ENCODE data around the gene TRAP1.

TRAP1 gene

DNA sequence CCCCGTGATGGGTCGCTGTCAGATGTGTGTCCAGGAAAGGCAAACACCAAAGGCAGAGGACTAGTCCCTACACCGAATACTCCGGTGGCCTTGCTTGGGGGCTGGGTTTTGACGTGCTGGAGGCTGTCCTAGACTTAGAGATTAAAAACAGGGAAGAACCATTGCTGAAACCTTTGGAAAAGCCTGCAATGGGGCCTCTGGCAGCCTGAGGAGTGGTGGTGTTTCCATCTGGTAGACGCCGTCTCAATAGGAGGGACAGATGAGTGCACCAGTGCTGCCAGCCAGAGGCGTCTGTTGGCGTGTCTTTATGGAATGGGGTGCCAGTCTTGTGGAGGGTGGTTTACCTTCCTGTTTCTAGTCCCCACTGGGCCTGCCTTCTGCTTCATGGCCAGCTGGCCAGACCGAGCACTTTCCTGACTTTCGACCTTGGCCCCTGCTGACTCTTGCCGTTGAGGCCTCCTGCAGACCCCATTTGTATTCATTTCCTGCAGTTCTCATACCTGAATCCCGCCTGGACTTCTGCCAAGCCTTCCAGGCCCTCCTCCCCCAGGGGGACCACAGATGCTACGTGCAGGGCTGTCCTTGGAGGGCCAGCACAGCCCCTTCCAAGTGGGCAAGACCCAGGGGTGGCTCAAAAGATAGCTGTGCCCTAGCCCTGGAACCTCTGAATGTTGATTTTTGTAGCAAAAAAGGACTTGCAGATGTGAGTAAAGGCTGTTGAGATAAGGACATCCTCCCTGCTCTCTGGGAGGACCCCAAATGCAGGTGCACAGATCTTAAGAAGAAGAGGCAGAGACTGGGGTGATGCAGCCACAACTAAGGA, 64.7 kb downstream of the TRAP1 start:
- FAIRE-seq (no peak), DNase-seq (ENCODE audit: insufficient read length, low spot score) (no peak)

DNA sequence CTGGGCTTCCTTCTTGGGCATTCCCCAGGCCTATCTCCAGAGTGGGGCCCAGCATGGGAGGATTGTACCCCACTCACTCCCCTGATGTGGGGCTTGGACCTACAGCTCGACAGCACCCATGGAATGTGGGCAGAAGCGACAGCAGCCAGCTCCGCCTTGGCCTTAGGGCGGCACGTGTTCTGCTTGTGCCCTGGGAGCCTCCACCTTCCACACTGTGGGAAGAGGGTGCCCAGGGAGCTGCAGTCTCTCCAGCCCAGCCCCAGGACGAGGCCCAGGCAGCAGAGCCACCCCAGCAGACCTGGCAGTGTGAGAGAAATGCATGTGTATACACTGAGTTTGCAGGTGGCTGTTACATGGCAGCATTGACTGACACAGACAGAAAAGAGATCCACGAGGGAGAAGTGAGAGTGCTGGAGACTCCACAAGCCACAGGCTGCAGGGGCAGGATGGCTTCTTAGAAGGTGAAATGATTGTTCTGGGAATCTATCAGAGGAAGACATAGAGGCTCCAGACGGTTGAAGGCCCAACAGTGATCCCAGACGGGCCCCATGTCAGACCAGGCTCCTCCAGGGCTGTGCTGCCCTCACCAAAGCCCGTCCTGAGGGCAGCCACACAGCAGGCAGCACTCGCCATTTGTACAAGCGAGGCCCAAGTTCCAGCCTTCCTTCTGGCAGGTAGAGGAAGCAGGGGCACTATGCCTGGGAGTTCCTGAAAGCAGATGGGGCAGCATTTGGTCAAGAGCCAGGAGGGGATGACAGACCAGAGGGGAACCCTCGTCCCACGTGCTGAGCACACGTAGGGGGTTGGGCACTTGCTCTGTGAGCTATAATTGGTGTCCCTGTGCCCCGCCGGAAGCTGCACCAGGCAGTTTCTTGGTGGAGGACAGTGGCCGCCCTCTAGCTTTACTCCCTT, 65.6 kb downstream of the TRAP1 start:
- DNase-seq (ENCODE audit: insufficient read length, low spot score) = no peak
- FAIRE-seq = no peak

DNA sequence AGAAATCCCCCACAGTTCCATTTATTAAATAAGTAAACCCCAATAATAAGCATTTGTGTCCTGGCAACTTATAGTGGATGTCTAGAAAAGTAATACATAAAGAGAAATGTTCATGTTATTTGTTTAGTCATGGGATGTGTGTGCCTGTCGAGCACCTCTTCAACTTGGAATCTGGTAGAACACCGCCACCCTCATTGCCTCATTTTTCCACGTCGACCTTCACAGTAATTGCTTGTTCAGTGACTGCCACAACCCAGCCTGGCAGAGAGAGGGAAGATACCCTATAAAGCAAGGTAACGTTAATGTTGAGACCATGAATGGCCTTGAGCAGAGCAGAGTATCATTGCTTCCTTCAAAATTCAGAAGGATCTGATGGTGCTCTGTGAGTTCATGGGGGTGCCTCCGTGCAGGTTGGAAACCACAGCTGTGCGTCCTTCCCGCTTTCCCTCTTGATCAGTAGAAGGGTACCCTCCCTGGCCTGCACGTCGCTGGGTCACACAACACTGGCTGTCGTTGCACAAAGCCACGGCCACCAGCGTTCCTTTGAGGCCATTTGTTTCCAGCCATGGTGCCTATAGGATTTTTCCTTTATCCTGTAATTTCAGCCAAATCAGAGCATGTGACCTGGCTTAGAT, 66.6 kb downstream of the TRAP1 start:
- no peak for DNase-seq (ENCODE audit: insufficient read length, low spot score)
- no peak for FAIRE-seq

DNA sequence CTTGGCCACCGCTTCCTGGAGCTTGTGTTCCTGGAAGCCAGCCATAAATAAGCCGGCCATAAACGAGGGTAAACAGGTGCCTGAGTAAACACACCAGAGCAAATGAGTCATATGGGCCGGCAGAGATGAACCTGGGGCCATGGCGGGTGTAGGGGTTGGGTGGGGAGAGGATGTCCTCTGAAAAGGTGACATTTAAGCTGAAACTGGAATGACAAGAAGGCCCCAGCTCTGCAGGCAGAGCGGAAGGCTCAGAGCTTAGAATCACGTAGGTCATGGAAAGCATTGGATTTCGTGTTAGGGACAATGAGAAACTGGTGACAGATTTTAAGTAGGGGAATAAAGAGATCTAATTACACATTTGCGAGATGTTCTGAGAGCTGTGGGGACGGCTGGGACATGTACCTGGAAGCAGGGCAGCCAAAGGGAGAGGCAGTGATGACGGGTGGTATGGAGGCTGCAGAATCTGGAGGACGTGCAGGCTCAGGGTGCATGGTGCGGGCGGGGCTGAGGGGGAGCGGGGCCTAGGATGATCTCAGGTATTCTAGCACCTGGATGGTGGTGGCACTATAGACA, 70.9 kb downstream of the TRAP1 start:
- FAIRE-seq (no peak), DNase-seq (ENCODE audit: insufficient read length, low spot score) (no peak)

DNA sequence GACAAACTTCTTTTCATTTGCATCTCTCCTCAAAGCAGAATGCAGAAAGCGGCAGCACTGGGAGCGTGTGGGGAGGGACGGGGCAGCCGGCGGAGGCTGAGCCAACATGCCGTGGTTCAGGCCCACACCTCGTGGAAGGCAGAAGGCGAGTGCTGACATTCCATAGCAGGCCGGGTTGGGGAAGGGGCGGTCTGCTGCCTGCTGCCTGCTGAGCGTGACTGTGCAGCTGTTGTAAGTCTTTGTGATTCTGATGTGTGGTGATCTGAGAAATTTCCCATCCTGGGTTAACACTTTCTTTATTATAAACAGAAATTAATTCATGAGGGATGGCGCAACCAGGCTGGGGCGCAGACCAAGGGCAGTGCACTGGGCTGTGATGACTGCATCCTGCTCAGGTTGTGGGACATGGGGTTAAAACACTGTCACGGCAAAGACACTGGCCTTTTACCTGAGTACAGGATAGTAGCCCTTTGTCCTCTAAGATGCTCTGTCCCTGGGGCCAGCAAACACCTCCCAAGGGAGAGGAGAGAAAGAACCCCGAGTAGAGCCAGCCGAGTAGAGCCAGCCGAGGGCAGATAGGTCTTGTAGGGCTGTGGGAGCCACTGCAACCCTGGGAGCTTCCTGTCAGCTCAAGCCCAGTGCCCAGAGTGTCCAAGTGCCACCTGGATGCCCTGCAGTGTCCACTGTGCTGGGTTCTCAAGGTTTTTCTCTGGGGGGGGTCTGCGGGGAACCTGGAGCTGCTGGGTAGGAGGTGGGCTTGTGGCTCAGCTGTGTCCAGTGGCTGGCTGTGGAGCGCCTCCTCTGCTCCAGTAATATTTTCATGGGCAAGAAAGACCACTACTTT, 71.6 kb downstream of the TRAP1 start:
- FAIRE-seq (no peak), DNase-seq (ENCODE audit: insufficient read length, low spot score) (no peak)

DNA sequence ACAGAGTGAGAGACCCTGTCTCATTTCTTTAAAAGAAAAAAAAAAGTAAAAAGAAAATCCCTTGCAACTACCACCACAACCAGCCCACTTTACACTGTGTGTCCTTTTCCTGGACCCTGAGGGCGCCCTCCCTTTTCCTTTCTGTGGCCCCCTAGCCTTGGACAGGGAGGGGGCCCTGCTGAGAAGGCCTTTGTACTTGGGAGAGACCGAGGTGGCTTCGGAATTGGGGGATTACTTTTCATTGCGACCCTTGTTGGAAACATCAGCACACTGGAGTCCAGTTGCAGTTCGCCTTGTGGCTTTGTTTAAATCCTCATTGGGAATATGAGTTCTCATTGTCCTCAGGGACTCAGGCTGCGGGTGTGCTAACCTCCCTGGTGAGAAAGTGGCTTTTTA, 72.2 kb downstream of the TRAP1 start:
- DNase-seq (ENCODE audit: insufficient read length, low spot score) = no peak
- FAIRE-seq = no peak

DNA sequence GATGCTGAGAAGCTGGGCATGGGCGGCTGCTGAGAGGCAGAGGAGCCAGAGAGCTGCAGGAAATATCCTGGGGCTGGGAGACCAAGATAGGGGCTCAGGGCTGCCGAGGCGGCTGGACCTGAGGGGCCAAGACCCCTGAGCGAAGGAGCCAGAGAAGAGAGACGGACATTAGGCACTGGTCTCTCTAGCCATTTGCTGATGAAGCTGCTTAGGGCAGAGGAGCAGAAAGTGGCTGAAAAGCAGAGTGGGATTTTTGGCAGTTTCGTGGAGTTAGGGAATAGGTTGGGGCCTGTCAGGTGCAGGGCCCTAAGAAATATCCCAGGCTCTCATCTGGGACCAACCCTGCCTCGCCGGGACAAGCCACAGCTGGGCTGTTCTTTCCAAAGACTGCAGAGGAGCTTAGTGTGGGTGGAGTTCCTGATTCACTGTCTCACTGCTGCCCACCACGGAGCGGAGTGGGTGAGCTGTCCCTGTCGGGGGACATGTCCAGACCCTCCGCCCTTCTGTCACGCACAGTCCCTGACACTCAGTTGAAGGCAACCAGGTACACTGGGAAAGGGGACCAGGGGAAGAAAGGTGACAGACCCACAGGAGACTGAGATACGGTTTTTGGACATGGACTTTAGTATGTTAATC, 74.1 kb downstream of the TRAP1 start:
- DNase-seq (ENCODE audit: insufficient read length, low spot score) (no peak), FAIRE-seq (no peak)

DNA sequence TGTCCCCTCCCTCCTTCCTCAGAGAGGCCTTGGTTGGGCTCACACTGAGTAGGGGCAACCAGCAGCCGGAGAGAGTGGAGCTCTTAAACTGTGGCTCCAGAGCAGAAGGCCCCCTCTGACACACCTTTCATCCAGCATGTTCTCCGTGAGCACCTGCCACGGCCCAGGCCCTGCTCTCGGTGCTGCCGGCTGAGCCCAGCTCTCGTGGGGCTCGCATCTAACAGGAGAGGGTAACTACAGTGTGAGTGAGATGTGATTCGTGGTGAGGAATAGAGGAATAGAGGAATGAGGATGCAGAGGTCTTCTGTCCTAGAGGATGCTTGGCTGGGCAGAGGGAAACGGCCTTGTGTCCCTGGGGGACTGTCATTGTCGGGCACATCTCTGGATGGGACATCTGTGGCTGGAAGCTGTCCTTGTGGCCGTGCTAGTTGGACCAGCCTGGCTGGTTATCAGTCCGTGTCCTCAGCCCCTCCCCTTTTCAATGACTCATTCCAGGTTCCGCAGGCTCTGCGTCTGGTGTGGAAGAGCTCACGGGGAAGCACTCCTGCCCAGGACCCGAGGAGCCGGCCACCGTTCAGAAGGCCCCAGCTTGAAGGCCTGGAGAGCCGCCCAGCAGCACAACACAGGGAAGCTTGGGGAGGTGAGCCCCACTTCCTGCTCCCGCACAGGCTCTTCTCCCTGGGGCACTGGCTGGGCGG, 74.8 kb downstream of the TRAP1 start:
- FAIRE-seq (no peak), DNase-seq (ENCODE audit: insufficient read length, low spot score) (no peak)

DNA sequence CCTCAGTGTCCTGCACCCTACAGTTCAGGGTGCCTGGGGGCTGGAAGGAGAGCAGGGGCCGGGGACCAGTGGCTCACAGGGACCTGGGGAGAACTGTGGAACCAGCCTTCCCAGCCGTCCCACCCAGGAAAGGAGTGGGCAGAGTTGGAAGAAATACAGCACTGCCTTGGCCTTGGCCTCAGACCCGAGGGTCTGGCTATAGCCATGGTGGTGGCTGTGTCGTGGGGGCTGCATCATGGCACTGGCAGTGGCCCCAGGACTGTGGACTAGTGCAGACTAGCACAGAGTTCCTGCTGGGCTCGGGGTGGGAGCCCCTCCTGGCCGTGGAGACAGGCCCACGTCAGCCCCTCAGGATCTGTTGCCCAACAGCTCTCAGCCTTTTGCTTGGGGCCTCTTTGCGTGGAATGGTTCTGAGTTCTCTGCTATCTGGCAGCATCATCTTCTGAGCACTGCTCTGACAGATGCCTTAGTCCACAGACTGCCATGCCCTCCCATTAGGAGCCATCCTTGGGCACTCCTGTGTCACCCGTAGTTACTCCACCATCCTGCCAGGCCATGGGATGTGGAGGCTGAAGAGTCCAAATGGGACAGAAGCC, 75.4 kb downstream of the TRAP1 start:
- no peak for FAIRE-seq
- no peak for DNase-seq (ENCODE audit: insufficient read length, low spot score)

DNA sequence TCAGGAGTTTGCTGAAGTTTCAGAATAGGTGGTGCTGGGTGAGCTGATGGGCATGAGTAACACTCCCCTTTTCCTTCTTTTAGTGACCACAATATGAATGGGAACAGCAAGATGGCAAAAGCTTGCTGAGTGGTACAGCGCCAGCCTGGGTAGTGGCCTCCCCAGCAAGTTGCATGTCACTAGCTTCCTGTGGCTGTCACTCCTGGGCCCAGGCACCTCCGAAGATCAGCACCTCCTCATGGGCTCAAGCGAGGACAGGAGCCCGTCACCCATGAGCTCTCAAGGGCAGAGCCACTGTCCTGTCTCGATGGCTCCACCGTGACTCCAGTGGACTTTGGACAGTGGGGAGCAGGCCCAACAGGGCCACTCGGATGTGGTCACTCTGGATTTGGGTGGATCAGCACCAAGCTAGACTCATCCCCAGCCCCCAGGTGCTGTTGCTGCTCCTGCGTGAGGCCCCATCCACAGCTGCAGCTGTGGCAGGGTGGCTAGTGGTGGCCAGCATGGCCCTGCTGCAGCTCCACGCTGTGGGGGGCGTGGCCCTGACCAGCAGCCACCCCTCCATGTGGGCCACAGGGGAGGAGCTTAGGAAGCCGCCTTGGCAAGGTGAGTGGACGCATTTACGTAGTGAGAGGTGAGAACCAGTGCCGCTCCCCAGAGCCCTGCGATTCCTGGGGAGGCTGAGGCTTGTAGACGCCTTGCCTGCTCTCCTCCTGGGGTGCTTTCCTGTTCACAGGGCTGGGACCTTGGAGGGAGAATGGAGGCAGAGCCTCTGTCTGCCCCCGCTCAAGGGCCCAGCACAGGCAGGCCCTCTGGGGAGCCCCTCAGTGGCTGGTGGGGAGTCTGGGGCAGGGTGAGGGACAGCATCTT, 76.5 kb downstream of the TRAP1 start:
- FAIRE-seq = no peak

DNA sequence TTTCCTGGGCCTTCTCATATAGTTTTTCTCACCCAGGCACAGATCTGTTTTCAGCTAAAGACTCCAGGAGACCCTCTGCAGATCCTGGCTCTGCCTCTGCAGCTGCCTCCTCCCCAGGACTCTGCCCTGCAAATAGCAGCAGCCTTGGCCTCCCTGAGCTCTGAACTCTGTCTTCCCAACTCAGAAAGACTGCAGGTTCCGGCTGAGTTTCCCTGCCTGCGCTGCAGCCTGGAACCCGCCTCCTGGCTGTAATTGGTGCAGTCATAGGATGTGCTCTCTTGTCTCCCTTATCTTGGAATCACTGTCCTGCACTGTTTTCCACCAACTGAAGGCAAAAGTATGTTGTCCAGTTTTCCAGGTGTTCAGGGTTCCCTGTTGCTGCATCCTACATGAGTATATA, 77.1 kb downstream of the TRAP1 start:
- FAIRE-seq (no peak), DNase-seq (ENCODE audit: insufficient read length, low spot score) (no peak)

More for the DNA sequence above, 76.5 kb downstream of the TRAP1 start:
- no peak for DNase-seq (ENCODE audit: insufficient read length, low spot score)

DNA sequence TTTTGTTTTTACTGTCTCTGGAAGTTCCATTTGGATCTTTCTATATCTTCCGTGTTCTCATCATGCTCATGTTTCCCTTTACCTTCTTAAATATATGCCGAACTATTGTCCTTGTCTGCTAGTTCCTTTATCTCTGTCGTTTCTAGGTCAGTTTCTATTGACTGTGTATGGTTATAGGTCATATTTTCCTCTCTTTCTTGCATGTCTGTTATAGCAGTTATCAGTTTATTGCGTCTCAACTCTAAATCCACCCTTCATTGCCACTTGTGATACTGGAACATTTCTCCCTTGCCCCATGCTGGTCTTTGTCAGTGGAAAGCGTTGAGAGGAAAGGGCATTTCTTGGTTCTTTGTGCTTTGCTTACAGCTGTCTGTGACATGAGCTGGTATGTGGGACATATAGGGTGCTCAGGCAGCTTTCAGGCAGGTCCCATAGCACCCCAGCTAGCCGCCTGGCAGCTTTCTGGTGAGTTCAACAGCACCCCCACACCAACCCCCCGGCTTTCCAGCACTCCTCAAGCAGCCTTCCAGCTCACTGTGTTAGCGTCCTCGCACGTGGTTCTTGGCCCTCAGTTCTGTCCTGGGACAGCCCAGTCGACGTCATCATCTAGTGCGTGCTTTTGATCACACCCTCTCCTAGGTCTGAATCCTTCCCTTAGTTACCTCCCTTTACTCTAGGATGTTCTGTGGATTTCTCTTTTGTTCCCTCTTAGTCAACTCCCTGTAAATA, 78.2 kb downstream of the TRAP1 start:
- no peak for DNase-seq (ENCODE audit: insufficient read length, low spot score)
- no peak for FAIRE-seq

DNA sequence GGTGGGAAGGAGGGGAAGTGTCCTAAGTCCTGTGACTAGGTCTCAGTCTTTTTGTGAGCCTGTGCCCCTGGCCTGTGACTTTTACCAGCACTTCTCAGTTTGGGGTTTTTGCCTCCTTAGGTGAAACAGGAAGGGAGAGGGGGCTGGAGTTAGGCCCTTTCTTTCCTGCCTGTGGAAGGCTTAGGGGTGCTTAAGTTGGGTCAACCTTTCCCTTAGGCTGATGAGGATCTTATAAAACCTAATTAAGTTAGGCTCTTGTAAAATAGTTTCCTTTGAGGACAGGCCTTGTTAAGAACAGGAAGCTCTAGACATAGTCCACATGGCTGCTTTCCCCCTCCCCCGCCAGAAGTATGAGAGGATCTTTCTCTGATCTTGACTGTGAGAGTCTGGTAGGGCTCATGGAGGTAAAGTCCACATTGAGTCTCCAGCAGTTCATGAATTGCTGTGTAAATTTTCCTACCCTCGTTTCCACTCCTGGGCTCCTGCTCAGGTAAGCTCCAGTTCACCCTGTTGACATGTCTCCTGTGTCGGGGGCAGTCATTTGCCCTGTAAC, 79.9 kb downstream of the TRAP1 start:
- FAIRE-seq (peak; percentile 80), DNase-seq (ENCODE audit: insufficient read length, low spot score) (no peak)

DNA sequence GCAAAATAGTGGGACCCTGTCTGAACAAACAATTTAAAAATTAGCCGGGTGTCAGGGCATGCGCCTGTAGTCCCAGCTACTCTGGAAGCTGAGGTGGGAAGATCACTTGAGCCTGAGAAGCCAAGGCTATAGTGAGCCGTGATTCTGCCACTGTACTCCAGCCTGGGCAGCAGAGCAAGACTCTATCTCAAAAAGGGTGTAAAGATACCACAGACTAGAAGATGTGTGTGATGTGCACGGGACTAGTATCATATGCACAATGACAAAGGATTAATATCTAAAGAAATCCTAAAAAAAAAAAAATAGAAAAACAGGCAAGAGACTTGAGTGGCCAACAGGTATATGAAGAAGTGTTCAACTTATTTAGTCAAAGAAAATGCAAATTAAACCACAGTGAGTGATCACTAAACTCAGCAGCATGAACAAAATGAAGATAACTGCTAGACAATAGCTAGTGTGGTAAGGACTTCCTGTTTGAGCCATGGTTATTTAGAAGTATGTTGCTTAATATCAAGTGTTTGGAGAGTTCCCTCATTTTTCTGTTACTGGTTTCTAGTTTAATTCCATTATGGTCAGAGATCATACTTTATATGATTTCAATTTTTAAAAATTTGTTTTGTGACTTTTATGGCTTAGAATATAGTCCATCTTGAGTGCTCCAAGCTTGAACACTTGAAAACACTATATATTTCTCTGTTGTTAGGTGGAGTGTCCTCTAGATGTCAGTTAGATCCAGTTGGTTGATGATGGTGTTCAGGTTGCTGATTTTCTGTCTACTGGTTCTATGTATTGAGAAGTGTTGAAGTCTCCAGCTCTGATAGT, 91.2 kb downstream of the TRAP1 start:
- DNase-seq (ENCODE audit: insufficient read length, low spot score) = no peak
- peak; percentile 66 for FAIRE-seq

DNA sequence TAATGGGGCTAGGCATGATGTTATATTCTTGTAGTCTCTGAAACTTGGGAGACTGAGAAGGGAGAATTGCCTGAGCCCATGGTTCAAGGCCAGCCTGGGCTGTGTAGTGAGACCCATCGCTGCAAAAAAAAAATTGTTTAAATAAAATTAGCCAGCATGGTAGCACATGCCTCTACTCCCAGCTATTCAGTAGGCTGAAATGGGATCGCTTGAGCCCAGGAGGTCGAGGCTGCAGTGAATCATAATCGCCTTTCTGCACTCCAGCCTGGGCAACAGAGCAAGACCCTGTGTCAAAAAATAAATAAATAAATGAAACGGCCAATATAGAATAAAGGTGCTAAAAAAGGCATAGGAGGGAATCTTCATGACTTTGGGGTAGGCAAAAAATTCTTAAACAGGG, 92.0 kb downstream of the TRAP1 start:
- no peak for FAIRE-seq

DNA sequence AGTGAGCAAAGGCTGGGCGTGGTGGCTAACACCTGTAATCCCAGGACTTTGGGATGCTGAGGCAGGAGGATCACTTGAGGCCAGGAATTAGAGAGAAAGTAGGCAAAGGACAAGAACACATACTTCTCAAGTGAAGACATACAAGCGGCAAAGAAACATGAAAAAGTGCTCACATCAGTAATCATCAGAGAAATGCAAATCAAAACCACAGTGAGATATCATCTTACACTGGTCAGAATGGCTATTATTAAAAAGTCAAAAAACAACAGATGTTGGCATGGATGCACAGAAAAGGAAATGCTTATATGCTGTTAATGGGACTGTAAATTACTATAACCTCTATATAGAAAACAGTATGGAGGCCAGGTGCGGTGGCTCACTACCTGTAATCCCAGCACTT, 93.7 kb downstream of the TRAP1 start:
- peak; percentile 90 for FAIRE-seq
- DNase-seq (ENCODE audit: insufficient read length, low spot score) = no peak

More for the DNA sequence above, 92.0 kb downstream of the TRAP1 start:
- DNase-seq (ENCODE audit: insufficient read length, low spot score) = no peak

Data from GM19239 (cell line).